Astrocyte (in vitro differentiated cells and primary cell): ENCODE measurements around the gene LEFTY1. TPM values are rescaled to one million over a fixed set of nuclear protein-coding genes. Genes with fewer than 3 reads are reported as not detected.

ENCODE experiments used
- DNase-seq: peaks from one replicate; pipeline ENCODE4 v3.0.0-alpha.2; 2010; ENCODE audit warnings: low read depth
- FAIRE-seq: peaks from 2 replicates; lab custom pipeline; 2011; peaks lifted over from hg19 to GRCh38; lab: Jason Lieb, UNC
- H2AFZ ChIP-seq: 2 replicates; pipeline ENCODE4 v1.6.0; 2012; ENCODE audit warnings: low read depth, low read length, inconsistent platforms
- H3K27ac ChIP-seq: 2 replicates; pipeline ENCODE4 v1.5.1; 2011; ENCODE audit warnings: low read depth, low read length, inconsistent platforms
- H3K27me3 ChIP-seq: 2 replicates; pipeline ENCODE4 v1.6.0; 2011; ENCODE audit warnings: low read length, inconsistent platforms; ENCODE audit not compliant: insufficient read depth
- H3K36me3 ChIP-seq: 2 replicates; pipeline ENCODE4 v1.5.1; 2011; ENCODE audit warnings: low read length, inconsistent platforms; ENCODE audit not compliant: insufficient read depth
- H3K4me1 ChIP-seq: 2 replicates; pipeline ENCODE4 v1.5.1; 2011; ENCODE audit warnings: low read length, inconsistent platforms; ENCODE audit not compliant: insufficient read depth
- H3K4me2 ChIP-seq: 2 replicates; pipeline ENCODE4 v1.6.0; 2012; ENCODE audit warnings: low read length, inconsistent platforms
- H3K4me3 ChIP-seq: 2 replicates; pipeline ENCODE4 v1.5.1; 2011; ENCODE audit warnings: low read depth, mild to moderate bottlenecking, low read length, inconsistent platforms; ENCODE audit not compliant: insufficient read depth
- H3K79me2 ChIP-seq: 2 replicates; pipeline ENCODE4 v1.6.0; 2012; ENCODE audit warnings: mild to moderate bottlenecking, low read length, inconsistent platforms; ENCODE audit not compliant: insufficient read depth
- H3K9ac ChIP-seq: 2 replicates; pipeline ENCODE4 v1.6.0; 2012; ENCODE audit warnings: mild to moderate bottlenecking, low read length, inconsistent platforms
- H3K9me3 ChIP-seq: 2 replicates; pipeline ENCODE4 v1.5.1; 2012; ENCODE audit warnings: low read depth, mild to moderate bottlenecking, low read length, inconsistent platforms; ENCODE audit not compliant: insufficient read depth
- H4K20me1 ChIP-seq: 2 replicates; pipeline ENCODE4 v1.6.0; 2012; ENCODE audit warnings: low read length, inconsistent platforms; ENCODE audit not compliant: insufficient read depth
- H3K27ac Mint-ChIP-seq: one replicate; pipeline ENCODE4 v1.8.0; 2021; ENCODE audit warnings: mild to moderate bottlenecking, mixed read lengths; ENCODE audit not compliant: unreplicated experiment
- H3K27me3 Mint-ChIP-seq: one replicate; pipeline ENCODE4 v1.8.0; 2021; ENCODE audit warnings: low read depth, mixed read lengths; ENCODE audit not compliant: unreplicated experiment
- H3K36me3 Mint-ChIP-seq: one replicate; pipeline ENCODE4 v1.8.0; 2021; ENCODE audit warnings: low read depth, mixed read lengths; ENCODE audit not compliant: unreplicated experiment
- H3K4me1 Mint-ChIP-seq: one replicate; pipeline ENCODE4 v1.8.0; 2021; ENCODE audit warnings: low read depth, mixed read lengths; ENCODE audit not compliant: unreplicated experiment
- H3K4me3 Mint-ChIP-seq: one replicate; pipeline ENCODE4 v1.8.0; 2021; ENCODE audit warnings: mild to moderate bottlenecking, moderate library complexity, mixed read lengths; ENCODE audit not compliant: unreplicated experiment
- H3K9me3 Mint-ChIP-seq: one replicate; pipeline ENCODE4 v1.8.0; 2021; ENCODE audit warnings: mild to moderate bottlenecking, mixed read lengths; ENCODE audit not compliant: unreplicated experiment
- EZH2 ChIP-seq: IDR thresholded peaks from 2 replicates; pipeline ENCODE4 v1.6.1; 2012; ENCODE audit warnings: mild to moderate bottlenecking, low read length, inconsistent platforms; ENCODE audit not compliant: insufficient read depth
- total RNA-seq: library from RNA; stranded (reverse); gene quantifications from 2 replicates; pipeline ENCODE4 v1.2.1, GENCODE V29; 2021
- TF ChIP-seq, protein P1 (sequence below): IDR thresholded peaks from 2 replicates; pipeline ENCODE4 v1.5.1; 2011; ENCODE audit warnings: low read depth, mild to moderate bottlenecking, inconsistent platforms, low read length, moderate library complexity; ENCODE audit not compliant: insufficient read depth

Gene LEFTY1
- total RNA-seq, 1 donor from 2014 or later, result 4.2 TPM

- TF ChIP-seq, protein P1, sequence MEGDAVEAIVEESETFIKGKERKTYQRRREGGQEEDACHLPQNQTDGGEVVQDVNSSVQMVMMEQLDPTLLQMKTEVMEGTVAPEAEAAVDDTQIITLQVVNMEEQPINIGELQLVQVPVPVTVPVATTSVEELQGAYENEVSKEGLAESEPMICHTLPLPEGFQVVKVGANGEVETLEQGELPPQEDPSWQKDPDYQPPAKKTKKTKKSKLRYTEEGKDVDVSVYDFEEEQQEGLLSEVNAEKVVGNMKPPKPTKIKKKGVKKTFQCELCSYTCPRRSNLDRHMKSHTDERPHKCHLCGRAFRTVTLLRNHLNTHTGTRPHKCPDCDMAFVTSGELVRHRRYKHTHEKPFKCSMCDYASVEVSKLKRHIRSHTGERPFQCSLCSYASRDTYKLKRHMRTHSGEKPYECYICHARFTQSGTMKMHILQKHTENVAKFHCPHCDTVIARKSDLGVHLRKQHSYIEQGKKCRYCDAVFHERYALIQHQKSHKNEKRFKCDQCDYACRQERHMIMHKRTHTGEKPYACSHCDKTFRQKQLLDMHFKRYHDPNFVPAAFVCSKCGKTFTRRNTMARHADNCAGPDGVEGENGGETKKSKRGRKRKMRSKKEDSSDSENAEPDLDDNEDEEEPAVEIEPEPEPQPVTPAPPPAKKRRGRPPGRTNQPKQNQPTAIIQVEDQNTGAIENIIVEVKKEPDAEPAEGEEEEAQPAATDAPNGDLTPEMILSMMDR, result no peak
- no peak for TF ChIP-seq EZH2
- Histone ChIP-seq H3K9ac (no peak overlapping the region), H3K4me3 (no peak overlapping the region), H3K79me2 (no peaks in the 10 kb centered on the region), H2AFZ (no peak overlapping the region), H3K27me3 (no peaks in the 10 kb centered on the region), H3K4me1 (no peaks in the 10 kb centered on the region), H3K9me3 (no peaks in the 10 kb centered on the region), H4K20me1 (no peaks in the 10 kb centered on the region), H3K36me3 (peaks cover 2% of the 10 kb centered on the region), H3K4me2 (no peak overlapping the region), H3K27ac (no peak overlapping the region)
- Mint-ChIP-seq H3K4me1 (peaks cover 13% of the 10 kb centered on the region), H3K27me3 (no peaks in the 10 kb centered on the region), H3K27ac (no peak overlapping the region), H3K36me3 (peaks cover 40% of the 10 kb centered on the region), H3K9me3 (peaks cover 4% of the 10 kb centered on the region), H3K4me3 (no peak overlapping the region)
- no peak for DNase-seq
- FAIRE-seq, result no peak
These were observed 36.4 kb downstream of the LEFTY1 start for GRCh38 chr1:225852413-225853124.

DNA sequence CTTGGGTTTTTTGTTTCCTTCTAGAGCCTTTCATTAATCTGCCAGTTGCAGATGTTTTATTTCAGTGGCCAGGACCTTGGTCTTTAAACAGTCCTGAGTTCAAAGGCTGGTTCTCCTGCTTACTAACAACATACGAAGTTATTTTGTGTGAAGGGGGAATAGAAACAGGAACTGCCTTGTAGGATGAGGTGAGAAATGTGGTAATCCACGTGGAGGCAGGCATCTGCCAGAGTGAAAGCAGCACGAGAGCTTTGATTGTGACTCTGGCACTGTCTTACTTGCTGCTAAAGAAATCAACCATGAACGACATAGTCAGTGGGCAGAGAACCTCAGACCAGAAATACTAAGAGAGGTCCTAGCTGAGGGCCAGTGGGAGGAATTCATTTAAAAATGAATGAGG, 37.1 kb downstream of the LEFTY1 start:
- Histone ChIP-seq H3K9me3 (no peaks in the 10 kb centered on the region), H3K27ac (no peak overlapping the region), H2AFZ (no peak overlapping the region), H4K20me1 (no peaks in the 10 kb centered on the region), H3K36me3 (peaks cover 2% of the 10 kb centered on the region), H3K9ac (no peak overlapping the region), H3K27me3 (no peaks in the 10 kb centered on the region), H3K4me2 (no peak overlapping the region), H3K4me3 (no peak overlapping the region), H3K79me2 (no peaks in the 10 kb centered on the region), H3K4me1 (no peaks in the 10 kb centered on the region)
- H3K36me3 Mint-ChIP-seq, result peaks cover 40% of the 10 kb centered on the region
- peaks cover 4% of the 10 kb centered on the region for H3K9me3 Mint-ChIP-seq
- no peak overlapping the region for H3K27ac Mint-ChIP-seq
- TF ChIP-seq, protein P1, result no peak
- no peak for TF ChIP-seq EZH2
- peaks cover 13% of the 10 kb centered on the region for H3K4me1 Mint-ChIP-seq
- no peak for DNase-seq
- H3K27me3 Mint-ChIP-seq, result no peaks in the 10 kb centered on the region
- no peak overlapping the region for H3K4me3 Mint-ChIP-seq
- no peak for FAIRE-seq

DNA sequence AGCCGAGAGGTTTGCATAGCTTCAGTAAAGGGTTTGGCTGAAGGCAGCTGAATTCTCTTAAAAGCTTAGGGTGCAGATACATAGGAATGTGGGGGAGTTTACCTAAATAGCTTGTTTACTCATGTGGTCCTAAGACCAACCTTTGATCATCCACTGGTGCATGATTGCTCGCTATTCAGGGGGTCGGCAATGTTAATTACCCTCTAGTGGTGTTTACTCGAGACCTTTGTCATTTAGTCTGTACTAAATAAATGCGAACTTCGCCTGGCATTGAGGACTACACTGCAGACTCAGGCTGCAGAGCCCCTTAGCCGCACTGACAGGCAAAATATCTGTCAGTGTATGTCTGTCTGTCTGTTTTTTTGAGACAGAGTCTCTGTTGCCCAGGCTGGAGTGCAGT, 38.6 kb downstream of the LEFTY1 start:
- no peaks in the 10 kb centered on the region for H3K9me3 ChIP-seq
- DNase-seq (no peak), FAIRE-seq (no peak)
- TF ChIP-seq, protein P1, result no peak
- no peaks in the 10 kb centered on the region for H3K4me1 ChIP-seq
- H3K9ac ChIP-seq, result no peak overlapping the region
- no peak overlapping the region for H3K4me3 Mint-ChIP-seq
- peaks cover 5% of the 10 kb centered on the region for H4K20me1 ChIP-seq
- no peak overlapping the region for H3K4me3 ChIP-seq
- H3K4me1 Mint-ChIP-seq, result peaks cover 13% of the 10 kb centered on the region
- H3K36me3 Mint-ChIP-seq, result peaks cover 35% of the 10 kb centered on the region
- no peaks in the 10 kb centered on the region for H3K79me2 ChIP-seq
- H3K27ac Mint-ChIP-seq, result no peak overlapping the region
- no peak overlapping the region for H2AFZ ChIP-seq
- H3K27me3 ChIP-seq, result no peaks in the 10 kb centered on the region
- H3K4me2 ChIP-seq, result no peak overlapping the region
- H3K27ac ChIP-seq, result no peak overlapping the region
- no peaks in the 10 kb centered on the region for H3K27me3 Mint-ChIP-seq
- H3K9me3 Mint-ChIP-seq, result peaks cover 4% of the 10 kb centered on the region
- peaks cover 2% of the 10 kb centered on the region for H3K36me3 ChIP-seq
